CD4-positive, alpha-beta T cell (primary cell): ENCODE measurements around the gene CENPF. TPM values are rescaled to one million over a fixed set of nuclear protein-coding genes. Genes with fewer than 3 reads are reported as not detected.

Experiments
- ATAC-seq: fragments of 200-7000 bp; cut with Tn5 transposase; one replicate; pipeline ENCODE4 v1.10.0; 2022; ENCODE audit warnings: mild to moderate bottlenecking; ENCODE audit not compliant: poor library complexity
- CTCF ChIA-PET: fragments of 350-600 bp; sonication (Branson Sonifier 250); formaldehyde crosslinking; loops from one replicate; lab custom pipeline; 2021; ENCODE audit warnings: antibody characterized with exemption, inconsistent platforms; lab: Charles Lee
- POLR2A ChIA-PET: fragments of 350-600 bp; sonication (Branson Sonifier 250); formaldehyde crosslinking; loops from one replicate; lab custom pipeline; 2021; ENCODE audit warnings: antibody characterized with exemption, inconsistent platforms; lab: Charles Lee
- DNase-seq, 14 experiments: peaks; one replicate each; pipeline ENCODE4 v3.0.0-alpha.2; 2013 to 2020; ENCODE audit warnings: mixed read lengths in 2 of 14
- H3K27ac ChIP-seq, 2 donors: one replicate each; pipeline versions ENCODE4 v1.5.1 to v1.7.0; 2013; ENCODE audit warnings: low read length in 2 of 2, low read depth in 1 of 2, mild to moderate bottlenecking in 1 of 2
- H3K27me3 ChIP-seq, 2 experiments: 1 replicate in 1 of 2; 2 replicates in 1 of 2; pipeline versions ENCODE4 v1.6.1 to v1.7.0; 2013; ENCODE audit warnings: low read length in 2 of 2, control low read depth in 1 of 2, mild to moderate bottlenecking in 1 of 2, moderate library complexity in 1 of 2; ENCODE audit not compliant: insufficient read depth in 2 of 2, control insufficient read depth in 1 of 2
- H3K36me3 ChIP-seq: one replicate; pipeline ENCODE4 v1.6.1; 2013; ENCODE audit warnings: low read length, control low read depth; ENCODE audit not compliant: insufficient read depth
- H3K4me1 ChIP-seq: one replicate; pipeline ENCODE4 v1.6.1; 2013; ENCODE audit warnings: low read length, control low read depth; ENCODE audit not compliant: insufficient read depth
- H3K4me3 ChIP-seq: one replicate; pipeline ENCODE4 v1.5.1; 2013; ENCODE audit warnings: mild to moderate bottlenecking, low read length, moderate library complexity
- H3K9me3 ChIP-seq, 2 experiments: 1 replicate in 1 of 2; 2 replicates in 1 of 2; pipeline versions ENCODE4 v1.6.1 to v1.7.0; 2013; ENCODE audit warnings: low read length in 2 of 2, mild to moderate bottlenecking in 2 of 2, control low read depth in 1 of 2, moderate library complexity in 1 of 2; ENCODE audit not compliant: control insufficient read depth in 1 of 2, insufficient read depth in 1 of 2
- H3K27ac Mint-ChIP-seq: one replicate; pipeline ENCODE4 v1.8.0; 2020; ENCODE audit warnings: mixed read lengths
- H3K27me3 Mint-ChIP-seq: one replicate; pipeline ENCODE4 v1.8.0; 2021; ENCODE audit warnings: mixed read lengths
- H3K36me3 Mint-ChIP-seq: one replicate; pipeline ENCODE4 v1.8.0; 2021; ENCODE audit warnings: low read depth, mixed read lengths
- H3K4me1 Mint-ChIP-seq: one replicate; pipeline ENCODE4 v1.8.0; 2021; ENCODE audit warnings: low read depth, mixed read lengths
- H3K4me3 Mint-ChIP-seq: one replicate; pipeline ENCODE4 v1.8.0; 2020; ENCODE audit warnings: mild to moderate bottlenecking, mixed read lengths
- H3K9me3 Mint-ChIP-seq: one replicate; pipeline ENCODE4 v1.8.0; 2020; ENCODE audit warnings: mixed read lengths
- intact Hi-C, 2 experiments: fragments of 100-400 bp; cut with DNase I in 1 of 2; cut with micrococcal nuclease in 1 of 2; formaldehyde crosslinking; loops; one replicate each; pipeline versions ENCODE4 v1.15.1 to v1.9.0; 2023 to 2025; cut with DNase I, micrococcal nuclease
- total RNA-seq, 174 experiments: library from RNA in 2 of 174; stranded (reverse) in 2 of 174; gene quantifications; one replicate each; pipeline ENCODE4 v1.2.3 and lab custom pipeline; 2021 to 2026
- TF ChIP-seq, protein P1 (sequence below): fragments of 200-600 bp; IDR thresholded peaks from one replicate; pipeline ENCODE4 v1.8.0; 2022; ENCODE audit warnings: antibody characterized with exemption, mild to moderate bottlenecking

The CENPF gene
- total RNA-seq, 2 experiments from 2014 or later, result 3.4 to 3.8 TPM

DNA sequence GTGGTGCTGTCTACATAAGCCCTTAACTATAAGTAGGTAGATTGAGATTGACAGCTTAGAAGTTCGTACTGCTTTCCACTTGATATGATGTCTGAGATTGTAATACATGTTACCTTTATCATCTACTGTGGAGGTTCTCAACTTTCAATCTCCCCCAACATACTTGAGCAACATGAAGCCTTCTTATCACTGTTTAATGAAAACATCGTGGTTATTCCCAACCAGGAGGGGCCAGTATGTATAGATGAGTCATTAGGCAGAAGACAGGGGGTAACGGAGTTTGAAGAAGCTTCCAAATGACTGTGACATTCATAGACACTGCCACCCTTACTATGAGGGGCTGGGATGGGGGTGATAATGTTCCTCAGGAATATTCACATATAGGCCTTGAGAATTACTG is 36.0 kb downstream of the CENPF start:
- H3K4me1 ChIP-seq, result peaks cover 21% of the 10 kb centered on the region

DNA sequence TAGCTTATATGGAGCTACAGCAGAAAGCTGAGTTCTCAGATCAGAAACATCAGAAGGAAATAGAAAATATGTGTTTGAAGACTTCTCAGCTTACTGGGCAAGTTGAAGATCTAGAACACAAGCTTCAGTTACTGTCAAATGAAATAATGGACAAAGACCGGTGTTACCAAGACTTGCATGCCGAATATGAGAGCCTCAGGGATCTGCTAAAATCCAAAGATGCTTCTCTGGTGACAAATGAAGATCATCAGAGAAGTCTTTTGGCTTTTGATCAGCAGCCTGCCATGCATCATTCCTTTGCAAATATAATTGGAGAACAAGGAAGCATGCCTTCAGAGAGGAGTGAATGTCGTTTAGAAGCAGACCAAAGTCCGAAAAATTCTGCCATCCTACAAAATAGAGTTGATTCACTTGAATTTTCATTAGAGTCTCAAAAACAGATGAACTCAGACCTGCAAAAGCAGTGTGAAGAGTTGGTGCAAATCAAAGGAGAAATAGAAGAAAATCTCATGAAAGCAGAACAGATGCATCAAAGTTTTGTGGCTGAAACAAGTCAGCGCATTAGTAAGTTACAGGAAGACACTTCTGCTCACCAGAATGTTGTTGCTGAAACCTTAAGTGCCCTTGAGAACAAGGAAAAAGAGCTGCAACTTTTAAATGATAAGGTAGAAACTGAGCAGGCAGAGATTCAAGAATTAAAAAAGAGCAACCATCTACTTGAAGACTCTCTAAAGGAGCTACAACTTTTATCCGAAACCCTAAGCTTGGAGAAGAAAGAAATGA is 37.6 kb downstream of the CENPF start:
- H3K36me3 ChIP-seq, result no peaks in the 10 kb centered on the region
- peak in 3 of 14 experiments; percentile 34 to 47 (median 41) for DNase-seq
- Mint-ChIP-seq H3K4me1 (no peaks in the 10 kb centered on the region), H3K9me3 (no peaks in the 10 kb centered on the region), H3K4me3 (no peak overlapping the region), H3K36me3 (peaks cover 12% of the 10 kb centered on the region), H3K27ac (no peak overlapping the region), H3K27me3 (no peaks in the 10 kb centered on the region)
- intact Hi-C loops, result no loop called here
- H3K27ac ChIP-seq, result peak overlapping the region; percentile 25 to 30
- H3K9me3 ChIP-seq, result no peaks in the 10 kb centered on the region
- TF ChIP-seq, protein P1, sequence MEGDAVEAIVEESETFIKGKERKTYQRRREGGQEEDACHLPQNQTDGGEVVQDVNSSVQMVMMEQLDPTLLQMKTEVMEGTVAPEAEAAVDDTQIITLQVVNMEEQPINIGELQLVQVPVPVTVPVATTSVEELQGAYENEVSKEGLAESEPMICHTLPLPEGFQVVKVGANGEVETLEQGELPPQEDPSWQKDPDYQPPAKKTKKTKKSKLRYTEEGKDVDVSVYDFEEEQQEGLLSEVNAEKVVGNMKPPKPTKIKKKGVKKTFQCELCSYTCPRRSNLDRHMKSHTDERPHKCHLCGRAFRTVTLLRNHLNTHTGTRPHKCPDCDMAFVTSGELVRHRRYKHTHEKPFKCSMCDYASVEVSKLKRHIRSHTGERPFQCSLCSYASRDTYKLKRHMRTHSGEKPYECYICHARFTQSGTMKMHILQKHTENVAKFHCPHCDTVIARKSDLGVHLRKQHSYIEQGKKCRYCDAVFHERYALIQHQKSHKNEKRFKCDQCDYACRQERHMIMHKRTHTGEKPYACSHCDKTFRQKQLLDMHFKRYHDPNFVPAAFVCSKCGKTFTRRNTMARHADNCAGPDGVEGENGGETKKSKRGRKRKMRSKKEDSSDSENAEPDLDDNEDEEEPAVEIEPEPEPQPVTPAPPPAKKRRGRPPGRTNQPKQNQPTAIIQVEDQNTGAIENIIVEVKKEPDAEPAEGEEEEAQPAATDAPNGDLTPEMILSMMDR, result no peak
- ChIA-PET CTCF (interaction anchor here (0.7 to 1.5 kb wide), 4 partner anchors 9 to 379 kb away, joined by 3 to 4 read pairs (median 3); no protein-coding TSS in a partner anchor), POLR2A (interaction anchor here (0.8 to 3.5 kb wide), 9 partner anchors 8 to 361 kb away, joined by 3 to 20 read pairs (median 7); partner anchors contain the start of genes CENPF and SMYD2)
- H3K4me3 ChIP-seq, result peak overlapping the region; percentile 11
- H3K27me3 ChIP-seq, result no peaks in the 10 kb centered on the region
- H3K4me1 ChIP-seq, result peaks cover 21% of the 10 kb centered on the region
- peak; percentile 76 for ATAC-seq

More for the DNA sequence above, 36.0 kb downstream of the CENPF start:
- Mint-ChIP-seq H3K4me1 (peaks cover 14% of the 10 kb centered on the region), H3K9me3 (no peaks in the 10 kb centered on the region), H3K27me3 (no peaks in the 10 kb centered on the region), H3K4me3 (peak overlapping the region; percentile 68), H3K27ac (no peak overlapping the region), H3K36me3 (peaks cover 4% of the 10 kb centered on the region)
- no peaks in the 10 kb centered on the region for H3K9me3 ChIP-seq
- no peak overlapping the region for H3K27ac ChIP-seq
- TF ChIP-seq, protein P1, result no peak
- DNase-seq (no peak), ATAC-seq (no peak)
- no peak overlapping the region for H3K4me3 ChIP-seq
- no peaks in the 10 kb centered on the region for H3K36me3 ChIP-seq
- ChIA-PET POLR2A (interaction anchor here (1.0 kb wide), 1 partner anchor 17 kb away, joined by 3 read pairs; no protein-coding TSS in a partner anchor), CTCF (interaction anchor here (0.7 to 1.1 kb wide), 3 partner anchors 10 to 29 kb away, joined by 3 to 4 read pairs (median 3); no protein-coding TSS in a partner anchor)
- intact Hi-C loops, result no loop called here
- H3K27me3 ChIP-seq, result no peaks in the 10 kb centered on the region

DNA sequence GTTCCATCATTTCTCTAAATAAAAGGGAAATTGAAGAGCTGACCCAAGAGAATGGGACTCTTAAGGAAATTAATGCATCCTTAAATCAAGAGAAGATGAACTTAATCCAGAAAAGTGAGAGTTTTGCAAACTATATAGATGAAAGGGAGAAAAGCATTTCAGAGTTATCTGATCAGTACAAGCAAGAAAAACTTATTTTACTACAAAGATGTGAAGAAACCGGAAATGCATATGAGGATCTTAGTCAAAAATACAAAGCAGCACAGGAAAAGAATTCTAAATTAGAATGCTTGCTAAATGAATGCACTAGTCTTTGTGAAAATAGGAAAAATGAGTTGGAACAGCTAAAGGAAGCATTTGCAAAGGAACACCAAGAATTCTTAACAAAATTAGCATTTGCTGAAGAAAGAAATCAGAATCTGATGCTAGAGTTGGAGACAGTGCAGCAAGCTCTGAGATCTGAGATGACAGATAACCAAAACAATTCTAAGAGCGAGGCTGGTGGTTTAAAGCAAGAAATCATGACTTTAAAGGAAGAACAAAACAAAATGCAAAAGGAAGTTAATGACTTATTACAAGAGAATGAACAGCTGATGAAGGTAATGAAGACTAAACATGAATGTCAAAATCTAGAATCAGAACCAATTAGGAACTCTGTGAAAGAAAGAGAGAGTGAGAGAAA is 38.4 kb downstream of the CENPF start:
- DNase-seq, result no peak
- POLR2A ChIA-PET, result interaction anchor here (0.8 to 3.5 kb wide), 9 partner anchors 9 to 362 kb away, joined by 3 to 20 read pairs (median 7); partner anchors contain the start of genes CENPF and SMYD2
- ATAC-seq, result peak; percentile 53
- H3K4me1 Mint-ChIP-seq, result no peaks in the 10 kb centered on the region
- intact Hi-C loops, result no loop called here
- CTCF ChIA-PET, result interaction anchor here (1.0 to 1.5 kb wide), 3 partner anchors 9 to 15 kb away, joined by 3 to 4 read pairs (median 3); no protein-coding TSS in a partner anchor
- H3K36me3 Mint-ChIP-seq, result peaks cover 20% of the 10 kb centered on the region
- Histone ChIP-seq H3K9me3 (no peaks in the 10 kb centered on the region), H3K4me3 (peak overlapping the region; percentile 11), H3K4me1 (peaks cover 21% of the 10 kb centered on the region), H3K27ac (peak overlapping the region; percentile 30 to 45), H3K27me3 (no peaks in the 10 kb centered on the region), H3K36me3 (no peaks in the 10 kb centered on the region)
- no peak overlapping the region for H3K4me3 Mint-ChIP-seq
- peaks cover under 1% of the 10 kb centered on the region for H3K9me3 Mint-ChIP-seq
- no peaks in the 10 kb centered on the region for H3K27me3 Mint-ChIP-seq
- no peak overlapping the region for H3K27ac Mint-ChIP-seq
- TF ChIP-seq, protein P1, result no peak
